Smooth muscle cell of the pulmonary artery (primary cell): ENCODE measurements around the gene TPI1. TPM values are rescaled to one million over a fixed set of nuclear protein-coding genes. Genes with fewer than 3 reads are reported as not detected.

Experiments used
- total RNA-seq: library from RNA; depleted of rRNA; stranded (reverse); fragments of >200 nt; gene quantifications from 2 replicates; pipeline ENCODE4 v1.2.3, GENCODE V29; 2014

TPI1 gene
- total RNA-seq: 1,691 and 1,978 TPM in 2 replicates

GRCh38 chr12:6867413-6868210, at the start of gene TPI1:
TPI1 (plus strand) TSS chr12:6867531; CDS start chr12:6867567, 36 bp downstream.

GRCh38 chr12:6821591-6822425, 45.5 kb upstream of the TPI1 start, which contains the start of gene GPR162:
GPR162 (plus strand) TSS chr12:6821821; CDS start chr12:6823899, 2,078 bp downstream.

GRCh38 chr12:6827982-6828780, 39.1 kb upstream of the TPI1 start, which contains the start of gene P3H3:
P3H3 (plus strand) TSS chr12:6828407; CDS start chr12:6828441, 34 bp downstream.

GRCh38 chr12:6840761-6841515, 26.4 kb upstream of the TPI1 start, which contains the start of gene GNB3:
GNB3 (plus strand) TSS chr12:6840925; CDS start chr12:6841288, 363 bp downstream.

GRCh38 chr12:6851153-6851920, 16.0 kb upstream of the TPI1 start, which contains the start of gene CDCA3:
CDCA3 (minus strand) TSS chr12:6851286; CDS start chr12:6850952, 334 bp downstream.

GRCh38 chr12:6851921-6852650, 15.2 kb upstream of the TPI1 start, which contains the start of gene USP5:
USP5 (plus strand) TSS chr12:6852150; CDS start chr12:6852180, 30 bp downstream.

GRCh38 chr12:6873094-6874014, 6.0 kb downstream of the TPI1 start, which contains the start of gene SPSB2:
SPSB2 (minus strand) TSS chr12:6873303; CDS start chr12:6872901, 402 bp downstream.

GRCh38 chr12:6904280-6905276, 37.2 kb downstream of the TPI1 start, which contains the start of gene LRRC23:
LRRC23 (plus strand) TSS chr12:6904822; CDS start chr12:6905634, 812 bp downstream.

GRCh38 chr12:6914246-6914946, 47.1 kb downstream of the TPI1 start, which contains the start of gene ENO2:
ENO2 (plus strand) TSS chr12:6914580; CDS start chr12:6915833, 1,253 bp downstream.

Other genes with a start within 250 kb of the TPI1 start
- 0.03 TPM in 1 of 2 replicates, not detected in the other for gene LPAR5, start 231.6 kb upstream of the TPI1 start, total RNA-seq
- gene ACRBP, start 220.1 kb upstream of the TPI1 start, total RNA-seq: 0.13 and 0.26 TPM in 2 replicates
- 26.9 and 27.4 TPM in 2 replicates for gene ING4, start 204.4 kb upstream of the TPI1 start, total RNA-seq
- gene ZNF384, start 178.2 kb upstream of the TPI1 start, total RNA-seq: 16.4 and 16.8 TPM in 2 replicates
- gene PIANP, start 166.7 kb upstream of the TPI1 start, total RNA-seq: 1.1 and 1.3 TPM in 2 replicates
- gene COPS7A, start 143.5 kb upstream of the TPI1 start, total RNA-seq: 145 and 173 TPM in 2 replicates
- 158 and 166 TPM in 2 replicates for gene MLF2, start 114.4 kb upstream of the TPI1 start, total RNA-seq
- 45.0 and 47.1 TPM in 2 replicates for gene PTMS, start 101.2 kb upstream of the TPI1 start, total RNA-seq
- gene LAG3, start 95.0 kb upstream of the TPI1 start, total RNA-seq: not detected in 2 replicates
- 0.26 and 13.2 TPM in 2 replicates for gene CD4, start 78.0 kb upstream of the TPI1 start, total RNA-seq
- gene GPR162, start 45.7 kb upstream of the TPI1 start, total RNA-seq: 2.7 and 6.6 TPM in 2 replicates
- gene P3H3, start 39.1 kb upstream of the TPI1 start, total RNA-seq: 170 and 258 TPM in 2 replicates
- gene GNB3, start 26.6 kb upstream of the TPI1 start, total RNA-seq: 2.0 and 3.2 TPM in 2 replicates
- gene CDCA3, start 16.2 kb upstream of the TPI1 start, total RNA-seq: 3.5 and 6.3 TPM in 2 replicates
- 90.6 and 117 TPM in 2 replicates for gene USP5, start 15.4 kb upstream of the TPI1 start, total RNA-seq
- gene SPSB2, start 5.8 kb downstream of the TPI1 start, total RNA-seq: 4.8 and 6.3 TPM in 2 replicates
- gene LRRC23, start 37.3 kb downstream of the TPI1 start, total RNA-seq: 12.4 and 13.3 TPM in 2 replicates
- gene ENO2, start 47.0 kb downstream of the TPI1 start, total RNA-seq: 153 and 183 TPM in 2 replicates
- 21.8 and 35.8 TPM in 2 replicates for gene ATN1, start 60.4 kb downstream of the TPI1 start, total RNA-seq
- not detected in 2 replicates for gene RNU7-1, start 76.3 kb downstream of the TPI1 start, total RNA-seq
- gene C12orf57, start 76.5 kb downstream of the TPI1 start, total RNA-seq: 64.3 and 91.7 TPM in 2 replicates
- 0.13 and 0.30 TPM in 2 replicates for gene PTPN6, start 83.8 kb downstream of the TPI1 start, total RNA-seq
- 90.6 and 91.1 TPM in 2 replicates for gene PHB2, start 103.1 kb downstream of the TPI1 start, total RNA-seq
- 28.8 and 32.3 TPM in 2 replicates for gene EMG1, start 103.4 kb downstream of the TPI1 start, total RNA-seq
- 11.3 and 12.6 TPM in 2 replicates for gene LPCAT3, start 150.9 kb downstream of the TPI1 start, total RNA-seq
- 339 and 458 TPM in 2 replicates for gene C1S, start 193.2 kb downstream of the TPI1 start, total RNA-seq
- 340 and 347 TPM in 2 replicates for gene C1R, start 224.9 kb downstream of the TPI1 start, total RNA-seq
- 43.7 and 66.3 TPM in 2 replicates for gene C1RL, start 241.7 kb downstream of the TPI1 start, total RNA-seq